HEK293 (cell line): ENCODE measurements around the gene COQ6.
"Not testable (repeated sequence)": the region's sequence is repeated elsewhere in the genome, so short reads cannot be mapped to it uniquely, and the experiment has no call there.

Experiments
- REST ChIP-seq: fragments of 450-650 bp; formaldehyde crosslinking; IDR thresholded peaks from 2 replicates; pipeline ENCODE4 v1.5.1; 2016; ENCODE audit warnings: missing biosample characterization, missing genetic modification characterization
- YY1 ChIP-seq: fragments of 450-650 bp; formaldehyde crosslinking; IDR thresholded peaks from 2 replicates; pipeline ENCODE4 v1.5.1; 2018; ENCODE audit warnings: missing biosample characterization, missing genetic modification characterization
- TF ChIP-seq, protein P1 (sequence below): fragments of 450-650 bp; formaldehyde crosslinking; IDR thresholded peaks from 2 replicates; pipeline ENCODE4 v1.5.1; 2016; ENCODE audit warnings: missing biosample characterization, missing genetic modification characterization

GRCh38 chr14:74005664-74006063 is 55.6 kb downstream of the COQ6 start:
- TF ChIP-seq, protein P1, sequence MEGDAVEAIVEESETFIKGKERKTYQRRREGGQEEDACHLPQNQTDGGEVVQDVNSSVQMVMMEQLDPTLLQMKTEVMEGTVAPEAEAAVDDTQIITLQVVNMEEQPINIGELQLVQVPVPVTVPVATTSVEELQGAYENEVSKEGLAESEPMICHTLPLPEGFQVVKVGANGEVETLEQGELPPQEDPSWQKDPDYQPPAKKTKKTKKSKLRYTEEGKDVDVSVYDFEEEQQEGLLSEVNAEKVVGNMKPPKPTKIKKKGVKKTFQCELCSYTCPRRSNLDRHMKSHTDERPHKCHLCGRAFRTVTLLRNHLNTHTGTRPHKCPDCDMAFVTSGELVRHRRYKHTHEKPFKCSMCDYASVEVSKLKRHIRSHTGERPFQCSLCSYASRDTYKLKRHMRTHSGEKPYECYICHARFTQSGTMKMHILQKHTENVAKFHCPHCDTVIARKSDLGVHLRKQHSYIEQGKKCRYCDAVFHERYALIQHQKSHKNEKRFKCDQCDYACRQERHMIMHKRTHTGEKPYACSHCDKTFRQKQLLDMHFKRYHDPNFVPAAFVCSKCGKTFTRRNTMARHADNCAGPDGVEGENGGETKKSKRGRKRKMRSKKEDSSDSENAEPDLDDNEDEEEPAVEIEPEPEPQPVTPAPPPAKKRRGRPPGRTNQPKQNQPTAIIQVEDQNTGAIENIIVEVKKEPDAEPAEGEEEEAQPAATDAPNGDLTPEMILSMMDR (tag by site-specific recombination): not testable (repeated sequence)
- TF ChIP-seq REST, YY1 (tag by site-specific recombination): not testable (repeated sequence)
